ENCODE results near the gene CORO7.
"Not testable (repeated sequence)": the region's sequence is repeated elsewhere in the genome, so short reads cannot be mapped to it uniquely, and the experiment has no call there.

CORO7 gene

GRCh38 chr16:4402439-4403132 lies 13.8 kb downstream of the CORO7 start:
- DNase-seq (ENCODE audit: low read depth), result peak; percentile 54

DNA sequence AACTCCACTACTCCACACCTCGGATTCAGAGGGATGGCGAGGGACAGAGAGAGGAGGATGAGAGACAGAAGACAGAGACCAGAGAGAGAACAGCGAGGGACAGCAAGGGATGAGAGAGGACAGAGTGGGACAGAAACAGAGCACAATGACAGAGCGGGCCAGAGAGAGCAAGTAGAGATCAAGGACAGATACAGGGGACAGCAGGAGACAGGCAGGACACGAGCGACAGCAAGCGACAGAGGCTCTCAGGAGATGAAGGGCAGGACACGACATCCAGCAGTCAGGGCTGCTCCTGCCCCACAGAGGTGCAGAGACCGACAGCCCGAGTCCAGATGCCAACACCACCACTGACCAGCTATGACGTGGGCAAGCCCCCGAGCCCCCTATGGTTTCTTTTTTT lies 14.9 kb downstream of the CORO7 start:
- DNase-seq (ENCODE audit: low read depth), result no peak

- no peak for DNase-seq (ENCODE audit: low read depth)
Observed at GRCh38 chr16:4401094-4401501, 15.3 kb downstream of the CORO7 start.

GRCh38 chr16:4399001-4399730 lies 17.2 kb downstream of the CORO7 start:
- DNase-seq (ENCODE audit: low read depth), result no peak

DNA sequence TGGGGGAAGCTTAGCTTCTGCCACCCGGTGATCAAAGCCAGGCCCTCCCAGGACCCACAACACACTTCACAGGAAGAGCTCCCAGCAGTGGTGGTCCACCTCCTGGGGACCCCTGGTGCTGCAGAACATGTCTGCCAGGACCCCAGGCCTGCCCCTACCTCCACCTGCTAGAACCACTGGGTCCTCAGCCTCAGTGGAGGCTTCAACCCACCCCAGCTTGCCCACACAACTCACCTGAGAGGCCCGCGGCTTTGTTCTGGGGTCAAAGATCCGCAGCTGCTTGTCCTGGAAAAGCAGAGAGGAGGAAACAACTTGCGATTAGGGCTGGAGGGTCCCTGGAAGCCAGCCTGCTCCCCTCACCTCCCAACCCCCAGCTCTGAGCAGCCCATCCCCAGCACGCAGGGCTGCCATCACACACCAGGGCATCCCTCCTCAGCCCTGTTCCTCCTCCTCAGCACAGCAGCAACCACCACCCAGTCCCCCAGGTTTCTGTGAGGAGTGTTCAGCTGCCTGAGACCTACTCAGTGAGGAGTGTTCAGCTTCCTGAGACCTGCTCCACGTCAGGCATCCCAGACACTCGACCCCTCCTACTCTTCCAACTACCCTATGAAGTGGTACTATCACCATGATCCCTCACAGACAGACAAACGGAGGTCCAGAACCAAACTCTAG lies 21.2 kb downstream of the CORO7 start:
- no peak for DNase-seq (ENCODE audit: low read depth)

- DNase-seq (ENCODE audit: low read depth), result not testable (repeated sequence)
Observed at GRCh38 chr16:4393850-4394249, 22.5 kb downstream of the CORO7 start.

DNA sequence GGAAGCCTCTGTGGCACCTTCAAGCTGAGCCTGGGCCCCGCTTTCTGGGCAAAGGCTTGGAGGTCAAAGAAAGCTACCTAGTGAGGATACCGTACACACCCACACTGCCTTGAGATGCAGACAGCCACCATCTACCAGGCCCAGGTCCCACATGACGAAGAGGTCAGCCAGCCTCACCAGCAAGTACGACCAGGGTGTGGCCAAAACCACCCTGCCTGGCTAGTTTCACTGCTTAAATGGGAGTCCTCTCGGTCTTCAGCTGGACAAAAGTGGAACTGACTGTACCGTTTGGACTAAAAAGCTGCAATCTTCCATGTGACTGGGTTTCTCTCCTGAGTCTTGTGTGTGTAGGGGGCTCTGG lies 23.2 kb downstream of the CORO7 start:
- DNase-seq (ENCODE audit: low read depth), result no peak

GRCh38 chr16:4392382-4393239 lies 23.8 kb downstream of the CORO7 start:
- DNase-seq (ENCODE audit: low read depth), result no peak

GRCh38 chr16:4391631-4392381 lies 24.6 kb downstream of the CORO7 start:
- DNase-seq (ENCODE audit: low read depth), result no peak

- no peak for DNase-seq (ENCODE audit: low read depth)
Observed at GRCh38 chr16:4390266-4391260, 25.8 kb downstream of the CORO7 start.

DNA sequence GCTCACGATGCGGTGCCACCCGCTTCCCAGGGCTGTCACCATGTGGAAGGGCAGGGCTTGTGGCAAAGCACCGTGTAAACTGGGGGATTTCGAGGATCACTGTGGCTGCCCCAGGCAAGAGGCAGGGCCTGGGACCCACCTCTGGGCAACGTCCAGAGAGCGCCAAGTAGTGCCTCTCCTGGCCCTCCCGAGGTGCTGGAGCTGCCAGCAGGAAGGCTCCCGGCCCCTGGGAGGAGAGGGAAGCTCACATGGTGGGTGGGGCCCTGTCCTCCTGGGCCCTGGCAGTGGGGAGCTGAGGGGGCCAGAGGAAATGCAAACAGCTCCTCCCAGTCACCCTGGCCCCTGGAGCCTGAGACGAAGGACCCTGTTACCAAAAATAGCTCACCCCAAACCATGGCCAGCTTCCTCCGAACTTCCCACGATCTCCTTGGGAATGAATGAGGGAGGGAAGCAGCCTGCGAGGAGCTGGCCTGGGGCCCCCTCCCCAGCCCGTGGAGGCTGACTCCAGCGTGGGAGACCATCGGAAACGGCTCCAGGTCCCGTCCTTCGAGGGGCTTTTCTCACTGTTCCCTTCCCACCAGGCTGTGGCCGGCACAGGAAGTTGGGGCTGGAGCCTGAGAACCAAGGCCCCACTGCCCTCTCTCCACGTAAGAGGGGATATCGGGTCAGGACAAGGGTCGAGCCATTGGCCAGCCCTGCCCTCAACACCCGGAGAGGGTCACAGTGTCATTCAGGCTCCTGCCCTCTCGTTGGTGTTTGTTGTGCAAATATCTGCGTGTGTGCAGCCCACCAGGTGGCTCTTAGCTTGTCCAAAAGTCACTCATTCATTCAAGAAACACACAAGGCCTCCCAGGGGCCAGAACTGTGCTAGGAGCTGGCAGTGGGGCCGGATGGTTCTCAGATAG lies 27.1 kb downstream of the CORO7 start:
- no peak for DNase-seq (ENCODE audit: low read depth)

GRCh38 chr16:4388271-4389021 lies 27.9 kb downstream of the CORO7 start:
- DNase-seq (ENCODE audit: low read depth), result no peak

DNA sequence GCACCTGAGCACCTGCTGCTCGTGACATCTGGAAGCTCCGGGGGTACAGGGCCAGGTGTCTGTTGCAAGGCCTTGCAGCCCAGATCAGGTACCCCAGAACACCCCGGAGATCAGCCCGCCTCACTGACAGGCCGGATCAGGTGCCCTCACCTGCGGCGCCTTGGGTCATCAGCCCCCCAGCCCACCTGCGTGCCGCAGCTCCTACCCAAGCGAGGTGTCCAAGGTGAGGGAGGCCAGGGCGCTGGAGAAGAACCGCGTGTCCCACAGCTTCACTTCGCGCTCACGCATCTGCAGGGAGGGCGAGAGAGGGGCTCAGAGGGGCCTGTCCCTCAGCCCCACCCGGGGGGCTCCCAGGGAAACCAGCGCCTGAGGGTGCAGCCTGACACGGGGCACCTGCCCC lies 28.6 kb downstream of the CORO7 start:
- no peak for DNase-seq (ENCODE audit: low read depth)

- no peak for DNase-seq (ENCODE audit: low read depth)
Observed at GRCh38 chr16:4386951-4387565, 29.3 kb downstream of the CORO7 start.

GRCh38 chr16:4386451-4386805 lies 30.0 kb downstream of the CORO7 start:
- DNase-seq (ENCODE audit: low read depth), result no peak

DNA sequence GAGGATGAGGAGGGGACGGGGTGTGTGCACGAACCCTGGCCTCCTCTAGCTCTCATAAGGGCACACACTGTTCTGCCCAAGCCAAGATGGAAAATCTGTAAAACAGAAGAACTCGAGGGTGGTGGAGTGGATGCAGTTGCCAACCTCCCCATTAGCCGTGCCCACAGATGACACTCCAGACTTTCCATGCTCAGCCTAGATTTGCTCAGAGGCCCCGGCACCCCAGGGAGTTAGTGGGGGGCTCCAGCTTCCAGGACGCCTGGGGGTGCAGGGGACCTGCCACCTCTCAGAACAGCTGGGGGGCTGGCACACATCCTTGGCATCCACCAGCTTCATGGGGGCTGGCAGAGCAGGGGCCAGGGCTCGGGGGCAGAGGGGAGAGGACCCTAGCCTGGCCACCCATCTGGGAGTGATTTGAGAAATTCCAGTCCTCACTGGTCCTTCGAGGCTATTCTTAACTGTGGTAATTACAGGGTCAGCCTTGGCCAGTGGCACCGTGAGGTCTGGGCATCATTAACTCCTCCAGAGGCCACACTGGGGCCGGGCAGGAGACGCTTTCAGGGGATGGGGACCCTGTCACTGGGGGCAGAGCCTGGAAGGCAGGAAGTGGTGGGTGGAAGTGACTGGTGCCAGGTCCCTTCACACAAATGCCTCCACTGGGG lies 30.5 kb downstream of the CORO7 start:
- no peak for DNase-seq (ENCODE audit: low read depth)

GRCh38 chr16:4385066-4385788 lies 31.2 kb downstream of the CORO7 start:
- DNase-seq (ENCODE audit: low read depth), result no peak
